ENCODE measurements around the gene FHIT.
"Not testable (repeated sequence)": the region's sequence is repeated elsewhere in the genome, so short reads cannot be mapped to it uniquely, and the experiment has no call there.

Gene FHIT

DNA sequence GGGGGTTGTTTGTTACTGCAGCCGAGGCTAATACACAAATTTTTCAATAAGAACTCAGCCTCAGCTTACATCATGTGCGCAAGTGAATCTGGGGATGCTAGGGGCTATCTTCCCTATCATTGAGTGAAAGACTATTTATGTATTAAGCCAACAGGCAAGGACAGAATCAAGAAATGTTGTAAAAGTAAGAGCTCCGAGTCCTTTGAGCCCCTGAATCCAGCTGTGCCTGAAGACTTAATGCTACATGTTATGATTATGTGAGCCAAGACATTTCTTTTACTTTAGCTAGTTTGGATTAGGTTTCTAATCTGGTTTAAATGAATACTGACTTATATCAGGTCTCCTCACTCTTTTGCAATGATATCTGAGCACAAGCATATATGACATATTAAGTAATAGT is 1418.5 kb downstream of the FHIT start:
- DNase-seq, result no peak

DNA sequence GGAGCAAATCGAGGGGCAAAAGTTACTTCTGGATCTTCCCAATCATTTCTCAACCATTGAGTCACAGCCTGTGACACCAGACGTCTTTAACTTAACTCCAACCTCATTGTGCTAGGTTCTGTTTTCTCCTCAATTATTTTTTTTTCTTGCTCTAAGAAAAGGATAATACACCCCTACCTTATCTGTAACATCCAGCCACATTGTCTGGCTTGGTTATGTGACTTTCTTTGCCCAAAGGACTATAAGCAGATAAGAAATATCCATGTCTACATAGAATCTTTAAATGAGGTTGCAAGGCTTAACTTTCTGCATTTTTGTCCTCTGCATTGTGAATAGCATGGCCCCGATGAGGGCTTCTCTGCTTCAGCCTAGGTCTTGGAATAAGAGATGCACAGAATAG is 1419.0 kb downstream of the FHIT start:
- DNase-seq, result no peak

DNA sequence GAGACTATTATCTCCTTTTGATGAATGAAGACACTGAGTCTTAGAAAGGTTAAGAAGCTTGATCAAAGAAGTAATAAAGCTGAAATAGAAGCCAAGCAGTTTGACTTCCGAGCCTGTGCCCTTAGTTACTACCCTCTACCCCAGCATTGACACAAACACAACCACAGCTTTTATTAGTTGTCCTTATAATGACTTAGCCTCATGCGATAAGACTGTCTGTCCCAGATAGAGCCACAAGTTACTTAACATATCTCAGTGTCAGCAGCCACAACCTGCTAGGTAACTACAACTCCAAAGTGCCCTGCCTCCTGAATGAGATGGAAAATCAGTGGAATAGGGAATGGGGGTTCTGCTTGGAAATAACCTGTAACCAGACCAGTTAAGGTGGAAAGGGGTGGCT is 1419.9 kb downstream of the FHIT start:
- no peak for DNase-seq

DNA sequence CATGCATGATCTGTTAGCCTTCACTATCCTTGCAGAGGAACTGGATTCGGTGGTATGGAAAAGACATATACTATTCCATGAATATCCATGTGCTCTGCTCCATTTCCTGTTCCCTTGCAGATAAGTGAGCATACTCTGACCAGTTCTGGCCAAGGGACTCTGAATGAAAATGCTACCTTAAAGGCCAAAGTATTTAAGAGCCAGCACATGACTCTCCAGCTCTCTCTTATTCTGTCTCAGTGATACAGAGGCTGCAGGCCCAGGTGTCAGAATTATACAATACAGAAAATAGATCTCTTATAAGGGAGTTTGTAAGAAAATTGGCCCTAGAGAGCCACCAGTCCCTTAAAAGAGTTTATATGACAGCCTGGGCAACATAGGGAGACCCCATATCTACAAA is 1421.7 kb downstream of the FHIT start:
- DNase-seq, result no peak

DNA sequence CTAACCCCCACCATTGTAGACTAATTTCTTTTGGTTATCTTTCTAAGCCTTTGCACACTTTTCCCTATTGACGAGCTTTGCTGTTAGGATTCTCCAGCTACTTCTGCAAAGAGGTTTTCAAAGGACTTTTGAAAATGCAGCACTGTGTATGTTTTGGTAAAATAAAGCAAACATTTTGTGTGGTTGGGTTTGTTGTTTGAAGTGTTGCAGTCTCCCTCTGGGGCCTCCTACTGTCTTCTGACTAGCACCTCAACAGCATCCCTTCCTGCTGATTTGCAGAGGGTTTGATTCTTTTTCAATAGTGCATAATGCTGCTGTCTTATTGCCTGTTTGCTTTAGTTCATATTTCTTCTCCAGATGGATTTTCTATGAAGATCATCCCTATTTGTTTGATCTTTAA is 1426.4 kb downstream of the FHIT start:
- peak; percentile 75 for DNase-seq

DNA sequence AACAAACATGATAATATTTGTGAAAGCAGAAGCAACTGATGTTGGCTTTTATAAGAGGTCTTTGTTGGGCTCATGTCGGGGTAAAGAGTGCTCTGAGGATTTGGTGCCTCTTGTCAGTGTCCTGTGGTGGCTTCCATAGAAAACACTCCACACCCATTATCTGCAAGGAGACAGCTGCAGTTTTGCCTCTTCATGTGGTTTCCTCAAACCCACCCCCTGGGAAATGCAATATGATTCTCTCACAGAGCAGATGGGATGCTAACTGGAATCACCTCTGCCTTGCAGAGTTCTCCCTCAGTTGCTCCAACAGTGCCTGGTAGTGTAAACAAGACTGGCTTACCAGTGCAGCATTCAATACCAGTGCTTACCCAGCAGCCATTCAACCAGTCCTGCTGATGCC is 1430.0 kb downstream of the FHIT start:
- DNase-seq, result peak; percentile 52

DNA sequence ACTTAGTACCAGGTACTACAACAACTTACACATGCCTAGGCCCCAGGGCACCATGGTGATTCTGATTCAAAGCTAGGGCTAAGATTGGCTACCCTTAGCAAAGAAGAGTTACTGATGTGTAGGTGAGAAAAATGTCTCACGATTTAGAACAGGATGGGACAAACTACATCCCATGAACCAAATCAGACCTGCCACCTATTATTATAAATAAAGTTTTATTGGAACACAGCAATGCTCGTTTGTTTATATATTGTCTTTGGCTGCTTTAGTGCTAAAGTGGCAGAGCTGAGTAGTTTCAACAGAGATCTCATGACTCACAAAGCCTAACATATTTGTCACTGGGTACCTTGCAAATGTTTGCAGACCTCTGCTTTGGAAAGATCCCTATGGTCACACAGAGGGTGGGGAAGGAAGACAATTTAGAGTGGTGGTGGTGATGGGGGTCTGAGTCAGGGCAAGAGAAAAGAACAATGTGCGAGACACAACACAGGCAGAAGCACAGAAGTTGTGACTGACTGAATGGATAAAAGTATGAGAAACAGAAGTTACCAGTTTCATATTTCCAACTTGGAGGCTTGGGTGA is 1430.8 kb downstream of the FHIT start:
- no peak for DNase-seq

DNA sequence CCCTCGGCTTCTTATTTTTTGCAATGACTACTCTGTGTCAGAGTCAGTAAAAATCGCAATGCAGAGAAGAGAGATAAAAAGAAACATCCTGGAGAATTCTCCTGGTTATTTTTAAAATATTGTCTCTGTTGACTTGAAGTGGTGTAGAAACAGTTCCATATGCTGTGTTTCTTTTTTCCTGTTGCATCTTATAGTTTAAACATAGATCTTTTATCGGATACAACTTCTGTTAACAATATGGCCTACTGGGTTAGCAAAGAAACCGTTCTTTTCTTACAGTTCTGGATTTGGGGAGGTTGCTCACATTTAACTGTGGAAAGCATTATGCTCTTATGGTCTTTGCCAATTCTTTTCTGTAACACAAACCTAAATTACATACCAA is 1432.3 kb downstream of the FHIT start:
- DNase-seq, result no peak

DNA sequence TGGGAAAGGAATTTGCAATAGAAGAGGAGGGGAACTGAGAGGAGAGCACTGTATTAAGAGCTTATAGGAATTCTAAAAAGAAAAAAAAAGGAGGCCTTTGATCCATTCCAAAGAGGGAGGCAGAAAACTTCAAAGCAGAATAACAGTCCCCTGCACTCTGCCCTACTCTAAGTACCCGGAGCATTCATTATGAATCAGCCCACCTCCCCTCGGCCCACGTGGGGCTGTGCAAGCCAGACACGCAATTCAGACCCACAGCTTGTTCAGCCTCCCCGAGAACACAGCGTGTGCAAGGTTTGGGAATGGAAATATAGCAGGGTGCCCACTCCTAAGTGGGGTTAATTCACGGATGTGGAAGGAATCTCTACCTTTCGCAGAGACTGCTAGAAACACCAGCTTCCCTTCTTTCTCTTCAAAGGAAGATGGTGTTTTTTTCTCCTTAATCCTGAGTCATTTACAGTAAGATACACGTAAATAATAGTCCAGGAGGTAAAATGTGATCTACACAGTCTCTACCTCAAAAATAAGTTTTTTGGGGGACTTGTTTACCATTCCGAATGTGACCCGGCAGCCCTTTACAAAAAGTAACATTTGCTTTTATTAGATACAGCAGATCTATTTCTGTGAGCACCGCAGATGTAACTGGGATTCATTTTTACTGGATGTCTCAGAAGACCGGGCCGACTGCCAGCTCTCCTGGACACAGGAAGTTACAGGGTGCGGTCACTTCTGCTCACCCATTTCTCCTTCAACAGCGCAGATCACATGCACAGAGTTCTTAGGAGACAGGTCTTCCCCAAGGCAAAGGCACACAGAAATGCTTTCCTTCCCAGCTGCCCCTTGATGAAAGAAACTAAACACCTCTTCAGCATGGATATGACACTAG is 1433.0 kb downstream of the FHIT start:
- no peak for DNase-seq

DNA sequence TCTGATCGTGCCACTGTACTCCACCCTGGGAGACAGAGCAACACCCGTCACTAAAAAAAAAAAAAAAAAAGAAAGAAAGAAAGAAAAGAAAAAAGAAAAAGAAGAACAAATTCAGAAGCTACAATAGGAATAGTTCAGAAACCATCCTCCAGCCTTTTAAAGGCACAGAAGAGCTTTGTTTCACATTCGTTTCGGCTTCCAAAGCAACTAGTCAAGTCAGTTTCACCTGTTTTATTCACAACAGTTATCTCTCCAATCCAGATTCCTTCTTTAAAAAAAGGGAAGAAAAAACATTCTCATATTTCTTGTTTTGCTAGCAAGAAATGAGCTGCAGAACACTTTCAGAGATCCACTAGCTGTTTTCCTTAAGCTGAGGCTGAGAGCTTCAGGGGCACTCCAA is 1433.7 kb downstream of the FHIT start:
- DNase-seq, result no peak

DNA sequence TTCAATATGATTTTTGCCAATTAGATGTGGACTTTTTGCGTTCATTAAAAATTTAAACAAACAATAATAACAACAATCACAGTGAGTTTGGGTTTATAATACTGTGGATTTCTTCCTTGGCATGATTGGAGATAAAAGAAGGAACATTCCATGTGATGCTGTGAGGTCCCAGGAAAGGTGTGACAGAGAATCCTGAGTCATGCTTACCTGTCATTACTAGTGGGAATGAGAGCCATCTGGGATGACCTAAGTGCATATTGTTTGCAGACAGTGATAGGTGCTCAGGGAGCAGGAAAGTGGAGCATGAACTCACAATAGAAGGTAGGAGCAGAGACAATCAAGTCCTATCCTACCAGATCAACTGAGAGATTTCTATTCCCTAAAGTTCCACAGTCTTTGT is 1434.9 kb downstream of the FHIT start:
- no peak for DNase-seq

DNA sequence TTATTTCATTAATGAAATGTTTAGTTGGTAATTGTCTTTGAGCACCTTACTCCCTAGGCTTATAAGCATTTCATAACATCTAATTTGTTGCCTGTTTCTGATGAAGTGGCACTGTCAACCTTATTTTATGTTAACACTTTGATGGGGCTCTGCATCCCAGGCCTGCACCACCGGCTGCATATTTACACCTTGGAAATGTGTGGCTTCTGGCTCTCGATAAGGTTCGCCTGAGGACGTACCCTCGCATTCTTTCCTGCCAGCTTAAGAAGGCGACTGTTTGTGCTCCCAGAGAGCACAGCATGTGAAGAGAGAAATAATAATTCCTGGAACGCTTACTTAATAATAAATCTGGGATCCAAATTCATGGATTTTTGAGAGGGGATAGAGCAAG is 1438.1 kb downstream of the FHIT start:
- DNase-seq, result no peak

DNA sequence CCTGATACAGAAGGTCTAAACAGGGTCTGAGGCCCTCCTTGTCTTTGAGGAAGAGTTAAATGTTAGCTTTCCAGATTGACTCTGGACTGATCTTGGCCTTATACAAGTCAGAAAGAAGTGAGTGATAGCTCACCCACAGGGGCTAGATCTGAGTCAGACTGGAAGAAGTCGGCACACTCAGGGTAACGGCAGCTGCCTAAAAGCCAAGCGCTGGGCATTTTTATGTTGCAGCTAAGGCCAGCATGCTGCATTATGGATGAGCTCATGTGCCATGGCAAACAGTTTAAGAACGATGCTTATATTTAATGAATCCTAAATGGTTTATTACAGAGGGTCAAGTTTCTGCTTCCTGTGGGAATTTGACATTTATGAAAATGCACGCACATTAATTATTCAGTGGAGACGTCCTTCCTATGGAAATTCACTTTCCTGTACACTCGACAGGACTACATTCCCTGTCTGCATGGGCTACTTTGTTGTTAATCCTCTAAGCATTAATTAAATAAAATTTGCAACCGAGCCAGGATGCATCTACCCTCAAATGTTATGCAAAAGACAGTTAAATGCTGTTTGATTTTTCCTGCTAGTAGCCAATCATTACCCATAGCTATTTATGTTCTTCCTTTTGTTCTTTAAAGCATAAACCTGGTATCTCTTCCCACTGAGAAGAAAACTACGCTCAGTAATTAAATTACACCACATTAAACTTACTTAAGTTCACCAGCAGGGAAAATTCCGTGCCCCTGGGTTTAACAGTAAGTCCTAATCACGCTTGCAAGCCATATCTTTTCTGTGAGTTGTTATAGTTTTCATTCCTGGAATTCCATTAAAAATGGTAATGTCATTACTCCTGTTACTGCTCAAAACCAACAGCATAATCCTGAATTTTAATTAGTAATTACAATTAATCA is 1438.8 kb downstream of the FHIT start:
- no peak for DNase-seq

DNA sequence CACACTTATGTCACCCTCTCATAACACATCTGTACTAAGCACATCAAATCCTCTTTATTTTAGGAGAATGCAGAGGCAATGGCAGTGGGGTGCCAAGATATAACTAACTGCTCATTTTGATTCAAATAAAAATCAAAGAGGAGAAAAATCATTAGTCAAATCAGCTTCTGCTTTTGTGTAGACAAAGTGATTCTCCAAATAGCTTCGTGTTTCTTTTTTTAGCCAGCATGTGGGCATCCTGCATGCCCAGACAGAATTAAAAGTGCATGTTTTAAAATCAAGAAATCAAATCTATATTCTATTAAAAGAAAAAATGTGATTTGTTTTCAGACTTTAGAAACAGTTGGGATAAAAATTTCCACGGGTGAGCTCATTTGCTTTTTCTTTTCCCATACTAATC is 1440.1 kb downstream of the FHIT start:
- DNase-seq, result no peak

DNA sequence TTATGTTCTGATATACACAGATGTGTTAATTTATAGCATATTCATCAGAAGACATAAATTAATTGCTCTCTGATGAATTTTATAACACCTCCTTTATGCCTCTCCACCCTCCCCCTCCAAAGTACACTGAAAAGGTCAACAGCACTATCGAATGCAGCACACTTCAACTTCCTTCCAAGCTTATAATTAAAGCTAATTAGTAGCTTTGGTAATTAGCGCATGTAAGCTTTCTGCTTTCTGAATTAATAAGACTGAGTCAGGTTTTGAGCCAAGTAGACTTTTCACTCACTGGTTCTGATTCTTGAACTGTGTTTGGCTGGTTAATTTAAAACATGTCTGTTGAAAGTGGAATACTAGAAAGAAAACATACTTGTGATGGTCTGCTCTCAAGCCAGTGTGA is 1440.6 kb downstream of the FHIT start:
- no peak for DNase-seq

DNA sequence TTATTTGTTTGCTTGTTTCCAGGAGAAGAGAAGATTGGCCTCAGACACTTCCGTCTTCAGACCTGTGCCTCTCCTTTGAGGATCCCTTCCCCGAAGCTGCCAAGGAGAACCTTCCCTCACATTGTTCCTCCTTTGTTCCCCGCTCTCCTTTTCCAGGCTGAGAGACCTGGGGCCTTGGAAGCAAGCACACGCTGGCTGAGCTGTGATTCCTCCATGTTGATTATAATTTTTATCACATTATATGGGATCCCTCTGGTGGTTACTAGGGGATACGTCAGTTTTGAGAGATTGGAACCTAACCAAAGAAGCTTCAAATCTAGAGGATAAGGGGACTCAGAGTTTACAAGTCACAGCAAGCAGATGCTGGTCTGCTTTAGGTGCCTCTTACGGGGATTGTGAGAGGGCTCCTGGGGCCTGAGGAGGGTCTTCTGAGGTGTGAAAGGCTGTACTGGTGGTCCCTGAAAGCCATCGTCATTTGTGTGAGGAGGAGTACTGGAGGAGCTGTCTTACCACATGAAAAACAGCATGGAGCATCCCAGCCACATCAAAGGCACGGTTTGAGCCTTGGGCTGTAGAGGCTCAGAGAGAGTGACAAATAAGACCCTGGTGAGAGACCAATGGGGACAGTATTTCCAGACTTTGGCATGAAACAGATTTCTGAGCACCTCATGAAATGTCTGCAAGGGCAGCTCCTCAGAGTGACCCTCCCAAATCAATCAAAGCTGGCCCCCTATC is 1441.4 kb downstream of the FHIT start:
- DNase-seq, result no peak

DNA sequence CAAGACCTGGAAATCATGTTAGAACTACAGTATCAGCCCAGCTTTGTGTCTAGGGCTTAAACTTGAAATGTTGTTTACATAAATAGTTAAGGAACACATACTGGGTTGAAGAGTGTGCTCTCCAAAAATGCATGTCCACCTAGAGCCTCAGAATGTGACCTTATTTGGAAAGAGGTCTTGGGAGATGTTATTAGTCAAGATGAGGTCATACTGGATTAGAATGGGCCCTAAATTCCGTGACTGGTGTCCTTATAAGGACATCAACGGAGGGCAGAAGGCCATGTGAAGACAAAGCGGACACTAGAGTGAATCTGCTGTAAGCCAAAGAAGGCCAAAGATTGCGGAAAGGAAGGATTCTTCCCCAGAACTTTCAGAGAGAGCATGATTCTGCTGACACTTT is 1442.2 kb downstream of the FHIT start:
- DNase-seq, result no peak

DNA sequence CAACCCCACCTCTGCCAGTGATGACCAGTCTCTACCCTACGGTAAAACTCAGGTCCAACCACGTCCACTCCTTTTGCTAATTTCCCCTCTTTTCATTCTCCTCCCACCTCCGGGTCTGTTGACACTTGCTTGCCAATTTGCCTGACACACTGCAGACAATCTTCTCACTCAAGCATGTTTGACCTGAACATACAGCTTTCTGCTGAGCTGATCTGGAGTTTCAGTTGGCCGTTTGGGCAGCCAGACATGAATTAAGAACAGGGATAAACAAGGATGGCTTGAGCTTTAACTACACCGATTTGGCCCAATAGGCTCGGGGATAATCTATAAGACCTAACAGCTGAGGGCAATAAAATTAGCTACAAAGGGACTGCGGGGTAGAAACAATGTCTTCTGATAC is 1442.8 kb downstream of the FHIT start:
- DNase-seq, result no peak

DNA sequence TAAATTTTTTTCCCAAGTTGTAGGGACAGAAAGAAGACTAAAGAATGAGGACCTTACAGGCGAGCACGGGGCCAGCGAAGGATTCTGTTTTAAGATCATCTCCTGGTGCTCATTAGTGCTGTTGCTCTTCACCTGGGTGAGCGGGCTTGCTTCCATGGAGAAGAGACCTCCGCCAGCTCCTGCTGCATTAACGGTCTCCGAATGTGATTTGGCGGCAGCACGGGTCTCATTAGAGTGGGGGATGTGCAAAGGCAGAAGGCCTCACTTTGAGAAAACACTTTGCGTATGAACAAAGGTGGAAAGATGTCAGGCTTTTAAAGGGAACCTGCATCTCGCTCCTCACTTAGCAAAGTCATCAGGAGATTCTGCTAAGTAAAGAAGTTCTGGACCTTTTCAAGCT is 1448.0 kb downstream of the FHIT start:
- DNase-seq, result no peak

DNA sequence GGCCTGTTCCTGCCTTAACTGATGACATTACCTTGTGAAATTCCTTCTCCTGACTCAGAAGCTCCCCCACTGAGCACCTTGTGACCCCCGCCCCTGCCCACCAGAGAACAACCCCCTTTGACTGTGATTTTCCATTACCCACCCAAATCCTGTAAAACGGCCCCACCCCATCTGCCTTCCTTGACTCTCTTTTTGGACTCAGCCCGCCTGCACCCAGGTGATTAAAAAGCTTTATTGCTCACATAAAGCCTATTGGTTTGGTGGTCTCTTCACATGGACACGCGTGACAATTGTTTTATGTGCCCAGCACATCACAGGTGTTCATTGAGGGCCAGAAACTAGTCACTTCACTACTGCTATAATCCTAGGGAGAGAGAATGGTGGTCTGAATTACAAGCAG is 1448.8 kb downstream of the FHIT start:
- not testable (repeated sequence) for DNase-seq

DNA sequence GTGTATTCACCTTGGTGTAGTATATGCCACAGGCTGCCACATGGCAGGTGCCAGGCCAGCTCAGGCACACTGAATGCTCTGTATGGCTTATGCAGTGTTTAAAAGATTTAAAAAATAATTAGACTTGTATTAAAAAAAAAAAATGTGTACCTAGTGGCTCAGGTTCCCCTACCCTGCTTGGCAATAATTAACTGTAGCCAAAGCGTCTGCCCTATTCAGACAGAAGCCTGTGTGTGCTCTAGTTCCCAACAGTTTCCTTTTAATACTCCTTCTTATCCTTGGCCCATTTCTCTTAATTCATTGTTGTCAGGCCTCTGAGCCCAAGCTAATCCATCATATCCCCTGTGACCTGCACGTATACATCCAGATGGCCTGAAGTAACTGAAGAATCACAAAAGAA is 1449.2 kb downstream of the FHIT start:
- no peak for DNase-seq

DNA sequence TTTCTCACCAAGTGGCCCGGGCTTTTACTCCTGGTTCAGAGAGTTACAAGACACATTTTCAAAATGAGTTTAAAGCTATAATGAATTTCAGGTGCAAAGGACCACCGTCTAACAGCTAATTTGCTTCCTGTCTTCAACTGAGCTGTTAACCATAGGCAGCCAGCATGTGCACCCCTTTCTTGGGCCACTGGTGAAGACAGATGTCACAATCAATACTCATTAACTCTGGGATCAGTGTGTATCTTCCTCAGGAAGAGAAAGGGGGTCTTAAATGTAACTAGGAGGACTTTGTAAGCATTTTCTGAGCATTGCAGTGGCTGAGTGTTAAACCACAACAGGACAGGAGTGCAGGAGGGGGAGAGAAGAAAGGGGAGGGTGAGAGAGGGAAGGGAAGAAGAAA is 1450.8 kb downstream of the FHIT start:
- DNase-seq, result no peak

All from NCI-H187 treated with DMSO at 0.1 percent for 48 hours (cell line).